HG02571 (cell line): Measurements from ENCODE around the gene STRN.
"Not testable (repeated sequence)": the region's sequence is repeated elsewhere in the genome, so short reads cannot be mapped to it uniquely, and the experiment has no call there.

Source experiments
- ATAC-seq: cut with Tn5 transposase; IDR thresholded peaks from one replicate; pipeline ENCODE4 v1.9.1; 2021; ENCODE audit warnings: mild to moderate bottlenecking, moderate library complexity; ENCODE audit not compliant: unreplicated experiment

STRN gene

GRCh38 chr2:36966370-36967235 is at the start of gene STRN:
STRN (minus strand) TSS chr2:36966536; CDS start chr2:36966463, 73 bp downstream.
- ATAC-seq = peak; percentile 98

GRCh38 chr2:37013315-37013641 is 46.9 kb upstream of the STRN start:
- peak; percentile 19 for ATAC-seq

GRCh38 chr2:37011130-37011529 is 44.8 kb upstream of the STRN start:
- ATAC-seq = no peak

GRCh38 chr2:37005118-37005868 is 39.0 kb upstream of the STRN start:
- ATAC-seq = peak; percentile 96

- no peak for ATAC-seq
Observed at GRCh38 chr2:37000988-37001556, 34.7 kb upstream of the STRN start.

- ATAC-seq = no peak
Observed at GRCh38 chr2:37000318-37000717, 34.0 kb upstream of the STRN start.

- not testable (repeated sequence) for ATAC-seq
Observed at GRCh38 chr2:36999416-36999815, 33.1 kb upstream of the STRN start.

- ATAC-seq = no peak
Observed at GRCh38 chr2:36993841-36994620, 27.7 kb upstream of the STRN start.

GRCh38 chr2:36988008-36988407 is 21.7 kb upstream of the STRN start:
- no peak for ATAC-seq

GRCh38 chr2:36982467-36982866 is 16.1 kb upstream of the STRN start:
- no peak for ATAC-seq

GRCh38 chr2:36981911-36982310 is 15.6 kb upstream of the STRN start:
- no peak for ATAC-seq

- ATAC-seq = not testable (repeated sequence)
Observed at GRCh38 chr2:36979007-36979406, 12.7 kb upstream of the STRN start.

- no peak for ATAC-seq
Observed at GRCh38 chr2:36976065-36976464, 9.7 kb upstream of the STRN start.

GRCh38 chr2:36975306-36975705 is 9.0 kb upstream of the STRN start:
- ATAC-seq = no peak

- ATAC-seq = no peak
Observed at GRCh38 chr2:36973320-36973719, 7.0 kb upstream of the STRN start.

- no peak for ATAC-seq
Observed at GRCh38 chr2:36971990-36972389, 5.7 kb upstream of the STRN start.

GRCh38 chr2:36967236-36967876 is 1.0 kb upstream of the STRN start:
- no peak for ATAC-seq

GRCh38 chr2:36965751-36966369 is 476 bp downstream of the STRN start:
- ATAC-seq = peak; percentile 30

GRCh38 chr2:36965206-36965605 is 1.1 kb downstream of the STRN start:
- ATAC-seq = no peak

GRCh38 chr2:36964496-36965058 is 1.8 kb downstream of the STRN start:
- ATAC-seq = no peak
